Right renal pelvis (tissue), 4 donors: Measurements from ENCODE around the gene CYB5A. TPM values are rescaled to one million over a fixed set of nuclear protein-coding genes. Genes with fewer than 3 reads are reported as not detected.
A peak's percentile ranks its signal among the peaks of the same experiment; 100 is the strongest.
"Not testable (repeated sequence)": the region's sequence is repeated elsewhere in the genome, so short reads cannot be mapped to it uniquely, and the experiment has no call there.

Experiments used
- DNase-seq, 4 donors: peaks; one replicate each; pipeline ENCODE4 v3.0.0-alpha.2; 2013; ENCODE audit warnings: low read depth in 4 of 4, low spot score in 3 of 4, missing footprints in 1 of 4
- polyA plus RNA-seq, 4 donors: library from polyadenylated mRNA; unstranded; fragments of 120-200 nt; gene quantifications; one replicate each; pipeline ENCODE4 v1.2.1, GENCODE V29; 2013; ENCODE audit not compliant: insufficient read length in 4 of 4

Gene CYB5A, protein sequence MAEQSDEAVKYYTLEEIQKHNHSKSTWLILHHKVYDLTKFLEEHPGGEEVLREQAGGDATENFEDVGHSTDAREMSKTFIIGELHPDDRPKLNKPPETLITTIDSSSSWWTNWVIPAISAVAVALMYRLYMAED
- polyA plus RNA-seq: 100 to 1,000 TPM; 302 to 318 (median 312) TPM

GRCh38 chr18:74291771-74292540, at the start of gene CYB5A:
TSS of gene CYB5A (minus strand) at chr18:74291963. CDS start at chr18:74291875, 88 bp downstream.
- DNase-seq: peak; percentile 95 to 98 (median 96)

DNA sequence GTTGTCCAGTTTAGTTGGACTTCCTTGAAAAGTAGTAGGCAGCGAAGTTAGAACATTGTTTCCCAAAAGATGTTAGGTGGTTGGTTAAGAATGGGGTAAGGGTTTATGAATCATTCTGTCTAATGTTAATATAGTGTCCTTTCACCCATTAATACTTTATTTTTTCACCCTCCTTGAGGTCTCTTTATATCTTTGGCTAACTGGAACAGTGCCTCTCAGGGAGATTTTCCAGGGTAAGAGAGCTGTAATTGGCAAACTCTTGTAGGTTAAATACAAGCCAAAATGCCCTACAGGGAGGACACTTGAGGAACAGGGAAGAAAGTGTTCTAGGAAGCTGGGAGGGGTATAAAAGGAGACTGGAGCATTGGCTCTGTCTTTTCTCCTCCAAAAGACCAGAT, 46.1 kb upstream of the CYB5A start:
- DNase-seq: no peak

DNA sequence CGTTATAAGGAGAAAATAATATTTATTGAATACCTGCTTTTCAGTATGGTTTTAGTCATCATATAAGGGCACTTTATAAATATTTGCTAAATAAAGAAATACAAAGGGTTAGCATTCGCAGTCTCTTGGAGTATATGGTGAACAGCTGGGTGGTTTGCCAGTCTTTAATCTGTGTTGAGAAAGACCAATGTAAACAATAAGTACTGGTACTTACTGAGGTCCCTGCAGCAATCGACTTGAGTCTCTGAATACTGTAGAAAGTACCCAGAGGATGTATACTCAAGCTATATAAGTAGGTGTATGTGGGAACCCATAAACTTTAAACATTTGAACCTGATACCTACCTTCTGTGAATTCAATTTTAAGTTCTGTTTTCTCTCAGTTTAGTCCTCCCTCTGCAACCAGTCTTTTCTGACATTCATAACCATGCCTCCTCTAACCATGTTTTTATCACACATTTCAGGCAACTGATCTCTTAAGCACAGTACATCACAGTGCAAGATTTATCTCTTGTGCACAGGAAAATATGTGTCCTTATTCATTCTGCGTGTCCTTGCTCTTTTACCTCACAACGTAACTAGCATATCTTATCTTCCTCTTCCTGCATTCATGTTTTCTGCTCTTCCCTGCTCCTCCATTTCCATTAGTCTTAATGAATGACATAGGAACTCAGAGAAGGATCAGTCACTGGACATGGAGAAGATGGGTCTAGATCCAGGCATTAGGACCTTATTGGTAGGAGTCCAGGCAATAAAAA, 45.6 kb upstream of the CYB5A start:
- no peak for DNase-seq

- DNase-seq: no peak
These were observed 44.9 kb upstream of the CYB5A start for GRCh38 chr18:74336656-74337055.

DNA sequence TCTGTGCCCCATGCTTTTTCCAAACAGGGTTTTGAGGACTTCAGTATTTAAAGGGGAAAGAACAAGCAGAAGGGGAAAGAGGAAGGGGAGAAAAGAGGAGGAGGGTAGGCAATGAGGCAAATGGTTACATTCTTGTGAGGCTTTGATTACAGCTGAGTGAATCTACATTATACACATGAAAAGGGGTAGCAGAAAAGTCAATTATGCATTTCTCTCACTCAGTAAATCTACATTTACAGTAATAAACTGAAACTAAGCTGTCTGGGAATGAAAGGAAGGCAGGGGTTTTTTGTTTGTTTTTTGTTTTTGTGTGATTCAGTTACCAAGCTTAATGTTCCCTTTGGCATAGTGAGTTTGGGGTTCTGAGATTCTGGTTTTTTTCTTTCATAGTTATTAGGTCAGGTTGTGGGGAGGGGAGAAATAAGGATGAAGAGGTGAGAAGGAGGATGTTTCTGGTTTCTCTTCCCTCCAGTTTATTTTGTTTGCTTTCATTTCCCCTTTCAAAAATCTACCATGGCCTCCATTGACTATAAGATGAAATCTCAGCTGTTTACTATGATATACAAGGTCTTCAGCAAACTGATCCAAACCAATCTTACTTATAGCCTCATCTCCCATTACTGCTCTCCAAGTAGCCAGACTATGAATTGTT, 42.6 kb upstream of the CYB5A start:
- no peak for DNase-seq

GRCh38 chr18:74333091-74333490, 41.3 kb upstream of the CYB5A start:
- no peak for DNase-seq

- no peak for DNase-seq
These were observed 39.6 kb upstream of the CYB5A start for GRCh38 chr18:74331404-74331803.

- DNase-seq: no peak
These were observed 38.0 kb upstream of the CYB5A start for GRCh38 chr18:74329688-74330205.

DNA sequence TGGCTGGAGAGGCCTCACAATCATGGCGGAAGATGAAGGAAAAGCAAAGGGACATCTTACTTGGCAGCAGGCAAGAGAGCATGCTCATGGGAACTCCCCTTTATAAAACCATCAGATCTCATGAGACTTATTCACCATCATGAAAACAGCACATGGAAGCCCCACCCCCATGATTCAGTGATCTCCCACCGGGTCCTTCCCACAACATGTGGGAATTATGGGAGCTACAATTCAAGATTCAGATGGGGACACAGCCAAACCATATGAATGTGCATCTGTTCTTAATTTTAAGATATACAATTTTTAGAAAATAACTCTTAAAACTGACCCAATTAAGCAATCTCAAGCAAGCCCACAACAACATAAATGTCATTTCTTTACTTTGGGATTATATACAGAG, 36.4 kb upstream of the CYB5A start:
- DNase-seq: no peak

DNA sequence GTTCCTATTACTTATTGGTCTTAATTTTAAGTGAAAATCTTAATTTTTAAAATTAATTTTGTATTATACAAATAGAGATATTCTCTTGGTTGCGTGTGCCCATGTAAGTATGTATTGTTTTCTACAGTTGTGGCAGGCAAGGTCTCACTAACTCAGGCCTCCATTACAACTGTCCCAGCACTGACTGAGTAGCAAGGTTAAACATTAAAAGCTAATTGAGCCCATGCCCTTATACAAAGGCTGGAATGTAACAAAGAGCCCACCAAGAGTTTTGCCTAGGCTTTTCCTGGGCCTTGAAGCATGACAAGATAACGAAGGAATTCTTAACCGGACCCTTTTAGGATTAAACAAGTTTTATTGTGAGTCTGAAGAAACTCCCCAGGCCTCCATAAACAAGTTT, 35.0 kb upstream of the CYB5A start:
- DNase-seq: not testable (repeated sequence)

GRCh38 chr18:74326231-74326630, 34.5 kb upstream of the CYB5A start:
- no peak for DNase-seq

DNA sequence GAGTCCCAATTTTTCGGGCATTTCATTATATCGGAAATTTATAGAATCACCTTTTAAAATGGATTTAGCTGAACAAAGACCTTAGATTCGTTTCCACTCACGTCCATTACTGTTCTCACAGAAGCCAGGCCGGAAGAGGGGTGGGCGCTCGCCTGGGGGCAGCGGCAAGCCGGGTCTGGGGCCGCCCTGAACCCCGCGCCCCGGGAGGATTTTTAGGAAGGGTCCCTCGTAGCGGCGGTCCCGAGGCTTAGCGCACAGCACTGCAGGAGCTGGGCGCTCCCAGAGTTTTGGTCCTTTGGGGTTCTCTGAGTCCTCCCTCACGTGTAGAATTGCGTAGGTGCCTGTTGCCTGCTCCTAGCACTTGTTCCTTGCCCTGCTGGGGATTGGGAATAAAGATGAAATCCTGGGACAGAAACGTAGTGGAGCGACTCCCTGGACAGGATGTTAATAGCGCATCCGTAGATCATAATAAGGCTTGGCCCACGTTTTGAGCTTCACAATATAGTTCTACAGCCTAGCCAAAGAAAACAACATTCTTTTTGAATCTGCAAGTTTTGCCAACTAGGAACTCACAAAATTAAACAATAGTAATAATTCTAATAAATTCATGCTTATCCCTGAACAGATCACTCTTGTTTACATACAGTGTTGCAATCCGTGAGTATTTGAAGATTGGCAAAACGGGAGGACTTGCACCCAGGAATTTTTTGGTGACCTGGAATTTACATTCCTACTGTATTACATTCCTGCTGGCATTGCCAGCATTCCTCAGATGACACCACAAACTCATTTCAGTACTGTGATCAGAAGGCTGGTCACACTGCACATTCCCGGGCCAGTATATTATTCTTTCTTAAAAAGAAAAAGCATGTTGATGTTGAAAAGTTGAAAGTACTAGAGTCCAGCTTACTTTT, 24.8 kb upstream of the CYB5A start:
- no peak for DNase-seq

GRCh38 chr18:74315464-74316256, 23.9 kb upstream of the CYB5A start, which contains the start of gene C18orf63:
TSS of gene C18orf63 (plus strand) at chr18:74315839. CDS start at chr18:74317866, 2,027 bp downstream.
- no peak for DNase-seq

DNA sequence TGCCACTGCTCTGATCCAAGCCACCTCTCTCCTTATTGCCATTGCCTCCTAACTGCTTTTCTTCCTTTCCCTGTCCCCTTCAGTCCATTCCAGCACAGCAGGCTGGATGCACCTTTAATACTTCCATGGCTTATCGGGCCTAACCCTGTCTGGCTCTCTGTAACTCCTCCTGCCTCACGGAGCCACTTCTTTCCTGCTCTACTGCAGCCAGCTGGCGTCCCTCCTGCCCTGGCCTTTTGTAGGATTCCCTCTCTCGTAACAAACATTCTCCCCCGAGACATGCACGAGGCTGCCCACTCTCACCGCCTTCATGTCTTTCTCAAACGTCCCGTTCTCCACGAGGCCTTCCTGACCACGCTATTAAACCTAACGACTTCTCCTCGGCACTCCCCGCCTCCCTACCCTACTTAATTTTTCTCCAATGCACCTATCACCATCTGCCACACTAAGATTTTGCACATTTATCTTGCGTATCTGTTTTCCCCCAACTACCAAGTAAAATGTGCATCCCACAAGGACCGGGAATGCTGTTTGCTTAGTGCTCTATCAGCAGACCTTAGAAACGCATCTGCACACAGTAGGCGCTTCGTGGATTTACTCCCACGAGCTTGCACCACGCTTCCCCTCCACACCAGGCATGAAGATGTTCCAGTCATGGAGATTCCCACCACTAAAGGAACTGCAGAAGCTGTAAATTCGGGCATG, 23.1 kb upstream of the CYB5A start:
- DNase-seq: no peak

DNA sequence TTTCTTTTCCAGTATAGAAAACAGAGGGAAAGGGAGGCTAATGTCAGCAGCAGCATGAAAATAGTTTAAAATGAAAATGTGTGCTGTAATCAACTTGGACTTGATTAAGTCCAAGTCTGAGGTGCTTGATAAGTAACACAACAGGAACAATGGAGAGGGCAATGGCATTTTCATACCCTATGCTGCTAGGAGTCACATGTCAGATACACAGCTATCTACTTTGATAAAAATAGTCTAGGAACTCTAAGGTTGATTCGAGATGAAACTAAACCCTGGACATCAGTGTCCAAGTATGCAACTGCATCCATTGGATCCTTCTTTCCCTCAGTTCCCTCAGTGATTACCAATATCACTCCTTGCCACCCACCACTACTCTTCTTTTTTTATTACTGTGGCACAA, 19.2 kb upstream of the CYB5A start:
- no peak for DNase-seq

GRCh38 chr18:74310411-74310810, 18.6 kb upstream of the CYB5A start:
- no peak for DNase-seq

- DNase-seq: no peak
These were observed 12.2 kb upstream of the CYB5A start for GRCh38 chr18:74303936-74304335.

GRCh38 chr18:74303306-74303705, 11.5 kb upstream of the CYB5A start:
- DNase-seq: no peak
